Prostate gland (tissue), 2 donors: ENCODE data around the gene CACNA1D. TPM values are rescaled to one million over a fixed set of nuclear protein-coding genes. Genes with fewer than 3 reads are reported as not detected.
"Not testable (repeated sequence)": the region's sequence is repeated elsewhere in the genome, so short reads cannot be mapped to it uniquely, and the experiment has no call there.

Experiments
- DNase-seq: peaks from one replicate; pipeline ENCODE4 v3.0.0-alpha.2; 2019; ENCODE audit warnings: low spot score
- H3K27ac ChIP-seq, 2 donors: fragments of 200-600 bp; sonication (generic); 2 replicates each; pipeline ENCODE4 v1.5.1; 2017 to 2019
- H3K27me3 ChIP-seq: fragments of 200-600 bp; sonication (generic); replicated peaks from 2 replicates; pipeline ENCODE4 v1.5.1; 2019; ENCODE audit not compliant: insufficient read depth
- H3K36me3 ChIP-seq, 2 donors: fragments of 200-600 bp; sonication (generic); 1 replicate in 1 of 2; 2 replicates in 1 of 2; pipeline versions ENCODE4 v1.5.1 to v1.8.1; 2017 to 2019
- H3K4me1 ChIP-seq: fragments of 200-600 bp; sonication (generic); replicated peaks from 2 replicates; pipeline ENCODE4 v1.5.1; 2019
- H3K4me3 ChIP-seq, 2 donors: fragments of 200-600 bp; sonication (generic); 2 replicates each; pipeline ENCODE4 v1.5.1; 2017 to 2019
- H3K9me3 ChIP-seq: fragments of 200-600 bp; sonication (generic); 2 replicates; pipeline ENCODE4 v1.5.1; 2017
- POLR2A ChIP-seq: fragments of 450-650 bp; IDR thresholded peaks from one replicate; pipeline ENCODE4 v1.6.1; 2016; ENCODE audit warnings: antibody characterized with exemption, mild to moderate bottlenecking
- POLR2AphosphoS5 ChIP-seq: sonication (generic); formaldehyde crosslinking; IDR thresholded peaks from one replicate; pipeline ENCODE4 v1.6.1; 2017; ENCODE audit warnings: antibody characterized with exemption
- WGBS: methylation state at CpG from one replicate; pipeline ENCODE4 v1.1.5; 2018; 5-methylcytosine and 5-hydroxymethylcytosine counted together
- intact Hi-C: fragments of 100-400 bp; cut with DNase I; formaldehyde crosslinking; loops from one replicate; pipeline ENCODE4 v1.14.2; 2022
- total RNA-seq, 2 donors: library from RNA; depleted of rRNA; stranded (reverse); fragments of >200 nt; gene quantifications; one replicate each; pipeline ENCODE4 v1.1.0, GENCODE V29; 2016
- TF ChIP-seq, protein P1 (sequence below), 4 experiments: fragments of 200-600 bp in 2 of 4; fragments of 450-650 bp in 2 of 4; sonication (generic) in 2 of 4; IDR thresholded peaks; 1 replicate in 3 of 4; 2 replicates in 1 of 4; pipeline ENCODE4 v1.5.1; 2016 to 2019; ENCODE audit warnings: antibody characterized with exemption in 4 of 4, mild to moderate bottlenecking in 2 of 4, moderate library complexity in 2 of 4

The CACNA1D gene
- total RNA-seq, 2 donors from 2014 or later, result 15.5 to 45.1 TPM

DNA sequence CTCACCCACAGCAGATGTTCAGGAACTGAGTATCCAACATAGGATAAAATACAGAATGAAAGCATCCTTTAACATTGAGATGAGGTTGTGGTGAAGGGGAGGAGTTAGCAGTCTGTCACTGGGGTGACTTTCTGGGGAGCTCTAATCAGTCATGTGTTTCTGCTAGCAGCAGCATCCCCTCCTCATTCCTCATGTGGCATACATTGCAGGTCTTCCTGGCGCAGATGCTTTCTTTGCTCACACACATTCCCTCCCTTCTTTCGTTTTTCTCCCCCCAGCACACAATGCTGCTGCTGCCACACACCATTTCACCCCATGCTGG lies 135.0 kb downstream of the CACNA1D start:
- TF ChIP-seq, protein P1, sequence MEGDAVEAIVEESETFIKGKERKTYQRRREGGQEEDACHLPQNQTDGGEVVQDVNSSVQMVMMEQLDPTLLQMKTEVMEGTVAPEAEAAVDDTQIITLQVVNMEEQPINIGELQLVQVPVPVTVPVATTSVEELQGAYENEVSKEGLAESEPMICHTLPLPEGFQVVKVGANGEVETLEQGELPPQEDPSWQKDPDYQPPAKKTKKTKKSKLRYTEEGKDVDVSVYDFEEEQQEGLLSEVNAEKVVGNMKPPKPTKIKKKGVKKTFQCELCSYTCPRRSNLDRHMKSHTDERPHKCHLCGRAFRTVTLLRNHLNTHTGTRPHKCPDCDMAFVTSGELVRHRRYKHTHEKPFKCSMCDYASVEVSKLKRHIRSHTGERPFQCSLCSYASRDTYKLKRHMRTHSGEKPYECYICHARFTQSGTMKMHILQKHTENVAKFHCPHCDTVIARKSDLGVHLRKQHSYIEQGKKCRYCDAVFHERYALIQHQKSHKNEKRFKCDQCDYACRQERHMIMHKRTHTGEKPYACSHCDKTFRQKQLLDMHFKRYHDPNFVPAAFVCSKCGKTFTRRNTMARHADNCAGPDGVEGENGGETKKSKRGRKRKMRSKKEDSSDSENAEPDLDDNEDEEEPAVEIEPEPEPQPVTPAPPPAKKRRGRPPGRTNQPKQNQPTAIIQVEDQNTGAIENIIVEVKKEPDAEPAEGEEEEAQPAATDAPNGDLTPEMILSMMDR (IDR thresholded peaks at IDR 0.05), result no peak
- no peak for TF ChIP-seq POLR2AphosphoS5
- TF ChIP-seq POLR2A, result no peak
- 73% methylated on average over 2 of the region's 2 CpGs for WGBS
- H3K4me1 ChIP-seq, result no peaks in the 10 kb centered on the region
- H3K27me3 ChIP-seq, result no peaks in the 10 kb centered on the region
- no peak overlapping the region for H3K27ac ChIP-seq
- no peak overlapping the region for H3K4me3 ChIP-seq
- no peaks in the 10 kb centered on the region for H3K36me3 ChIP-seq
- no peaks in the 10 kb centered on the region for H3K9me3 ChIP-seq
- no peak for DNase-seq
- intact Hi-C loops, result no loop called here

DNA sequence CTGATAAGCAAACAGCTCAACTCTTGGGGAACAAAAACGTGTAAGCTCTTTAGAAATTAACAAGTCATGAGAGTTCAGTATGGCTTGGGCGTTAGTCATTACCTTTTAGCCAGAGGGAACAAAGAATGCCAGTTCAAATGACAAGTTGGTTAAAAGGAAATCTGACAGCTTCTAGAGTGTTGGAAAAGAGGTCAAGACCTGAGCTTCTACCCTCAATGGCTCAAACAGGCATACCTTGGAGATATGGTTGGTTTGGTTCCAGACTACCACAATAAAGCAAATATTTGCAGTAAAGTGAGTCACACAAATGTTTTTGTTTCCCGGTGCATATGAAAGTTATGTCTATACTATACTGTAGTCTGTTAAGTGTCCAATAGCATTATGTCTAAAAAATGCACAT lies 136.1 kb downstream of the CACNA1D start:
- no peaks in the 10 kb centered on the region for H3K4me1 ChIP-seq
- WGBS, result 40% methylated on average over 3 of the region's 3 CpGs
- intact Hi-C loops, result no loop called here
- no peak for TF ChIP-seq POLR2AphosphoS5
- TF ChIP-seq POLR2A, result no peak
- TF ChIP-seq, protein P1 (IDR thresholded peaks at IDR 0.05), result no peak
- H3K9me3 ChIP-seq, result no peaks in the 10 kb centered on the region
- no peak overlapping the region for H3K27ac ChIP-seq
- H3K27me3 ChIP-seq, result no peaks in the 10 kb centered on the region
- DNase-seq, result no peak
- H3K36me3 ChIP-seq, result no peaks in the 10 kb centered on the region
- no peak overlapping the region for H3K4me3 ChIP-seq

DNA sequence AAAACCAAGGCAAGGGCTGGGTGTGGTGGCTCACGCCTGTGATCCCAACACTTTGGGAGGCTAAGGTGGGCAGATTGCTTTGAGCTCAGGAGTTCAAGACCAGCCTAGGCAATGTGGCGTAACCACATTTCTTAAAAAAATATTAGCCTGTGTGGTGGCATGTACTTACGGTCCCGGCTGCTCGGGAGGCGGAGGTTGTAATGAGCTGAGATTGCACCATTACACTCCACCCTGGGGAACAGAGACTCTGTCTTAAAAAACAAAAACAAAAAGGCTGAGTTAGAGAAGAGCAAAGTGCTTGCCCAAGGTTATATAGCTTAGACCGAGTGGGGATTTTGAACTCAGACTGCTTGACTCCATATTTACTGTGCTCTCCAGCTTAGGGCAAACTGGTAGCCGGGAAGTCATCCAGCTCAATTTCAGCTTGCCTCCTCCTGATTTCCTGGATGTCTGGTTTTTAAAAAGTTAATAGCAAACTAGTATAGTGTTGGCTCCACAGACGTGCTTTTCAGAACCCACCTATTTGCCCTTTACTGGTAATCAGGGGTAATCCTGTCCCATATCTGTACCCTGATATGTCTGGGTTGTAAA lies 138.9 kb downstream of the CACNA1D start:
- intact Hi-C loops, result no loop called here
- Histone ChIP-seq H3K36me3 (no peaks in the 10 kb centered on the region), H3K27me3 (no peaks in the 10 kb centered on the region), H3K27ac (no peak overlapping the region), H3K4me1 (no peaks in the 10 kb centered on the region), H3K4me3 (no peak overlapping the region), H3K9me3 (no peaks in the 10 kb centered on the region)
- TF ChIP-seq, protein P1 (IDR thresholded peaks at IDR 0.05), result no peak
- TF ChIP-seq POLR2AphosphoS5 (no peak), POLR2A (no peak)
- DNase-seq, result no peak
- WGBS, result 89% methylated on average over 9 of the region's 9 CpGs

DNA sequence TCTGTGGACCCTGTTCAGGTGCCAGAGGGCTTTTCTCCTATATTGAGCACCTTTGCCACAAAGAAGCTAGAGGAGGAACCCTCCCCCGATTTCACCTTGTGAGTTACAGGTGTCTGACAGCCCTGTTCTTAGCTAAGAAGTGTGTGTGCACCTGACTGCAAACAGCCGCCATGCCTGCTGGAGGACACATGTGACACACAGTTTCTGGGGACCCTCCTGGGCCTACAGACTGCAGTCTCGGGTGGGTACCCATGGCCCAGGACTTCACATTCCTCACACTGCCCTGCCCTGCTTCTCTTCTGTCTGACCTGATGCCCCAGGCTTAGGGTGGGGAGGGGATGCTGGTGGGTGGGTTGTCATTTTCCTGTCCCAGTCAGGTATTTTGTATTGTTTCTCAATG lies 140.6 kb downstream of the CACNA1D start:
- DNase-seq, result no peak
- no peaks in the 10 kb centered on the region for H3K4me1 ChIP-seq
- intact Hi-C loops, result no loop called here
- H3K36me3 ChIP-seq, result no peaks in the 10 kb centered on the region
- H3K9me3 ChIP-seq, result no peaks in the 10 kb centered on the region
- WGBS, result 87% methylated on average over 3 of the region's 3 CpGs
- no peak overlapping the region for H3K27ac ChIP-seq
- H3K4me3 ChIP-seq, result no peak overlapping the region
- no peaks in the 10 kb centered on the region for H3K27me3 ChIP-seq
- TF ChIP-seq POLR2AphosphoS5, result no peak
- TF ChIP-seq, protein P1 (IDR thresholded peaks at IDR 0.05), result no peak
- no peak for TF ChIP-seq POLR2A

DNA sequence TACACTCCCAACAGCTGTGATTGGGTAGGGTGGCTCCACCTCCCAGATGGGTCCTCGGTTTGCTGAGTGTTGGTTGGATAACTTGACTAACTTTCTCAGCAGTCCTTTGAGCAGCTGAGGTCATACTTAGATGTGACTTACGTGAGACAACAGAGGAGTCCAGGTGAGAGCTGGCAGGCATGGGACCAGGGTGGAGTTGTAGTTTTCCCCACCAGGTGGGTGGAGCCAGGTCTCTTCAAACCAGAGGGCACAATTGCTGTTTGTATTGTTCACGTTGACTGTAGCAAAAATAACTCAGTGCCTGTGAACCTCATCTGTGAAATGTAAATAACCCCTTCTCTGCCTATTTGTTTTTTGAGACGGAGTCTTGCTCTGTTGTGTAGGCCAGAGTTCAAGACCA lies 144.4 kb downstream of the CACNA1D start:
- H3K36me3 ChIP-seq, H3K27me3 ChIP-seq, H3K4me3 ChIP-seq, DNase-seq, H3K9me3 ChIP-seq, H3K27ac ChIP-seq, intact Hi-C loops, H3K4me1 ChIP-seq: not testable (repeated sequence)
- WGBS, result 79% methylated on average over 4 of the region's 4 CpGs
